ENCODE measurements around the gene BRD1.

- no peak for TF ChIP-seq CTCF (IDR thresholded peaks at IDR 0.05)
- TF ChIP-seq EP300 (IDR thresholded peaks at IDR 0.05) = no peak
These were observed 80.5 kb downstream of the BRD1 start for GRCh38 chr22:49747130-49747529.
